Mesothelial cell of epicardium (in vitro differentiated cells): ENCODE measurements around the gene DBX1. TPM values are rescaled to one million over a fixed set of nuclear protein-coding genes. Genes with fewer than 3 reads are reported as not detected.

Experiments
- DNase-seq, 2 experiments: peaks; one replicate each; pipeline ENCODE4 v3.0.0; 2021; ENCODE audit warnings: low spot score in 2 of 2; ENCODE audit not compliant: unreplicated experiment in 2 of 2
- H3K27ac Mint-ChIP-seq: 2 replicates; pipeline ENCODE4 v1.8.0; 2021; ENCODE audit warnings: mixed read lengths
- H3K27me3 Mint-ChIP-seq: 2 replicates; pipeline ENCODE4 v1.8.0; 2021; ENCODE audit warnings: low read depth, mixed read lengths
- H3K36me3 Mint-ChIP-seq: 2 replicates; pipeline ENCODE4 v1.8.0; 2021; ENCODE audit warnings: mixed read lengths
- H3K4me1 Mint-ChIP-seq: 2 replicates; pipeline ENCODE4 v1.8.0; 2021; ENCODE audit warnings: mixed read lengths
- H3K4me3 Mint-ChIP-seq: 2 replicates; pipeline ENCODE4 v1.8.0; 2021; ENCODE audit warnings: mild to moderate bottlenecking, moderate library complexity, mixed read lengths
- H3K9me3 Mint-ChIP-seq: 2 replicates; pipeline ENCODE4 v1.8.0; 2021; ENCODE audit warnings: mixed read lengths
- CTCF ChIP-seq: fragments of 200-600 bp; sonication (generic); IDR thresholded peaks from one replicate; pipeline ENCODE4 v1.5.0; 2021; ENCODE audit warnings: antibody characterized with exemption; ENCODE audit not compliant: unreplicated experiment
- total RNA-seq: library from RNA; stranded (reverse); gene quantifications from 3 replicates; pipeline ENCODE4 v1.2.1, GENCODE V29; 2021

The DBX1 gene
- total RNA-seq, 1 donor from 2014 or later, result not detected

DNA sequence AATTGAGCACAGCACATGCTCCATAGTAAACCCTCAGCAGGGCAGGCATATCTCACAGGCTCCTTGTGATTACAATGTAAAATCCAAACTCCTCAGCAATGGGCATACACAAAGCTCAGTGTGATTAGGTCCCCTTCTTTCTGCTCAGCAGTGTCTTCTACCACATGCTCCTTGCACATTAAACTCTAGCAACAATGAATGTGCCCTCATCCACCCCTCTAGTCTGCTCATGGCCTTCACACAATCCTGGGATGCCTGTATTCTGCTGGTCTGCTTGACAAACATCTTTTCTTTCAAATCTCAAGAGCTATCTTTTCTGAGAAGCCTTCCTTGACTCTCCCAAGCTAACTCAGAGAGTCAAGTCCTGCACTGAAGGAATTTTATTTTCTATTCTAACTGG lies 32.4 kb upstream of the DBX1 start:
- H3K27me3 Mint-ChIP-seq, result peaks cover 4% of the 10 kb centered on the region
- no peak for TF ChIP-seq CTCF
- H3K4me1 Mint-ChIP-seq, result peaks cover 4% of the 10 kb centered on the region

DNA sequence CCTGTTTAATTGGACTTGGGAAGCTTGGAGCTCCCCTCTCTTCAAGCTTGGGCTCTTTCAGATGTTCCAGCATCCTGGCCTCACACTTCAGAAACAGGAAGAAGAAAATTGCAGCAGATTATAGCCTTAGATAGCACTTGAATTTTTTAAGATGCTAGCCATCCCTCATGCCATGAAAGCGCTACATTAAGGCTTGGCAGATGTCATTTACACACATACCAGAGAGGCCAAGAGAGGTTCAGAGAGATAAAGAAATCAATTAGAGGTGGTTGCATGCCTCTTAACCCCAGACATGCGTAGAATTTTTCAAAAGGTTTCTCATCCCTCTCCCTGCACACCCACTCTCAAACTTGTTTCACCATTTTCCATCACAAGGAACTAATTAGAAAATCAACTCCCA lies 31.9 kb upstream of the DBX1 start:
- no peak overlapping the region for H3K27ac Mint-ChIP-seq
- peaks cover 4% of the 10 kb centered on the region for H3K4me1 Mint-ChIP-seq
- no peak for DNase-seq
- no peak for TF ChIP-seq CTCF
- no peak overlapping the region for H3K4me3 Mint-ChIP-seq
- no peaks in the 10 kb centered on the region for H3K36me3 Mint-ChIP-seq
- H3K27me3 Mint-ChIP-seq, result peaks cover 6% of the 10 kb centered on the region
- H3K9me3 Mint-ChIP-seq, result no peaks in the 10 kb centered on the region

More for the DNA sequence above, 32.4 kb upstream of the DBX1 start:
- Mint-ChIP-seq H3K4me3 (no peak overlapping the region), H3K9me3 (no peaks in the 10 kb centered on the region), H3K36me3 (no peaks in the 10 kb centered on the region), H3K27ac (no peak overlapping the region)
- no peak for DNase-seq

- no peak overlapping the region for H3K4me3 Mint-ChIP-seq
- no peaks in the 10 kb centered on the region for H3K9me3 Mint-ChIP-seq
- no peak for DNase-seq
- no peaks in the 10 kb centered on the region for H3K36me3 Mint-ChIP-seq
- H3K27me3 Mint-ChIP-seq, result peaks cover 61% of the 10 kb centered on the region
- no peak for TF ChIP-seq CTCF
- no peak overlapping the region for H3K27ac Mint-ChIP-seq
- H3K4me1 Mint-ChIP-seq, result no peaks in the 10 kb centered on the region
Measured at GRCh38 chr11:20178976-20179375, 18.7 kb upstream of the DBX1 start.

DNA sequence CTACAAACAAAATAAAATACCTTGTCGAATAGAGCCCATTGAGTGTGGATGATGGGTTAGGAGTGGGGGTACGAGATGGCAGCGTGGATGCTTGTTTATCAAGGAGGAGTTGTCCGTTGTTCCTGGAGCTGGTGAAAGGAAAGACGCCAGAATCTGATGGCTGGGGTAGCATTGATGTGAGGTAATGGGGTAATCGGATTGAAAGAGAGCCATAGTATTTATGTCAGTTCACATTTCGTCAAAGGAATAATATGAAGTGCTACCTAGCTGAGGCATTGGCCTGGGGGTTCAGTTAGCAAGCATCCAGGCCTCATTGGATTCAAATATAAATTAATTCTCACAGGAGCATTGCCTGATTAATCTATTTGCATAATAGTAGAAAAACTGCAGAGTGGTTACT lies 16.9 kb upstream of the DBX1 start:
- peaks cover 73% of the 10 kb centered on the region for H3K27me3 Mint-ChIP-seq
- no peaks in the 10 kb centered on the region for H3K9me3 Mint-ChIP-seq
- H3K4me1 Mint-ChIP-seq, result no peaks in the 10 kb centered on the region
- H3K27ac Mint-ChIP-seq, result no peak overlapping the region
- no peak overlapping the region for H3K4me3 Mint-ChIP-seq
- TF ChIP-seq CTCF, result no peak
- no peak for DNase-seq
- no peaks in the 10 kb centered on the region for H3K36me3 Mint-ChIP-seq

DNA sequence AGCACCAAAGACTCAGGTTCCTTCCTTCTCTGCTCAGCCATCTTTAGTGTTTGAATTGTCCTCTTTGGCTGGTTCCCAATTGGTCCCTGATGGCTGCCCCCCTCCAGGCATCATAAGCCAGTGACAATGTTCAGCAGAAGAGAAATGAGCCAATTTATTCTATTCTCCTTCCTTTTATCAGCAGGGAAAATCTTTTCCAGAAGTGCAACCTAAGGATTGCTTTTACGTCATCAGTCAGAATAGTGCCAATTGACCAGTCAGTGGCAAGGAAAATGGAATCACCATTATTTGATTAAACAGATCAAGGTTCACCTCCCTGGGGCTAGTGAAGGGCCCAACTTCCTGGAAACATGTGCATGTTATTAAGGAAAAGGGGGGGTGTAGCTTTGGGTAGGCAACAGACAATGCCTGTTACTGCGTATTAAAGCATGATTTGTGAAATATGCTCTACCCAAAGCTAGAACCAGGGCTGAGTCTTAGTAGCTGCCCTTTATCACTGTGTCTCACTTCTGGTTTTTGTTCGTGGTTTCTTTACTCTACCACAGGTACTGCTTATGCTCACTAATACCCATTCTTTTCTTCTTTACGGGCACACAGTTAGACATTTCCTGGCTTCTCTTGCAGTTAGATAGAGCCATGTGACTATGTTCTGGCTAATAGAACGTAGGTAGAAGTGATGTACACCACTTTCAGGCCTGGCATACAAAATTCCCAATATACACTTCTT lies 12.6 kb upstream of the DBX1 start:
- H3K4me1 Mint-ChIP-seq, result no peaks in the 10 kb centered on the region
- peaks cover 10% of the 10 kb centered on the region for H3K9me3 Mint-ChIP-seq
- H3K36me3 Mint-ChIP-seq, result no peaks in the 10 kb centered on the region
- peaks cover 72% of the 10 kb centered on the region for H3K27me3 Mint-ChIP-seq
- no peak overlapping the region for H3K4me3 Mint-ChIP-seq
- H3K27ac Mint-ChIP-seq, result no peak overlapping the region
- TF ChIP-seq CTCF, result no peak
- DNase-seq, result no peak
